Mucosa of stomach (tissue), 1 donor: ENCODE measurements around the gene FTCD.

ENCODE experiments used
- H3K27me3 ChIP-seq: one replicate; pipeline ENCODE4 v1.7.0; 2013; ENCODE audit warnings: mild to moderate bottlenecking, low read length; ENCODE audit not compliant: control insufficient read depth, insufficient read depth
- H3K36me3 ChIP-seq: one replicate; pipeline ENCODE4 v1.7.0; 2013; ENCODE audit warnings: low read length; ENCODE audit not compliant: control insufficient read depth, insufficient read depth
- H3K4me1 ChIP-seq: one replicate; pipeline ENCODE4 v1.7.0; 2013; ENCODE audit warnings: mild to moderate bottlenecking, low read length; ENCODE audit not compliant: control insufficient read depth, insufficient read depth
- H3K4me3 ChIP-seq: one replicate; pipeline ENCODE4 v1.7.0; 2013; ENCODE audit warnings: low read length
- H3K9ac ChIP-seq: one replicate; pipeline ENCODE4 v1.7.0; 2013; ENCODE audit warnings: mild to moderate bottlenecking, low read length, moderate library complexity
- H3K9me3 ChIP-seq: one replicate; pipeline ENCODE4 v1.7.0; 2013; ENCODE audit warnings: mild to moderate bottlenecking, low read length, moderate library complexity; ENCODE audit not compliant: control insufficient read depth
- donor health status: Pancreatic carcinoma.

Gene FTCD

DNA sequence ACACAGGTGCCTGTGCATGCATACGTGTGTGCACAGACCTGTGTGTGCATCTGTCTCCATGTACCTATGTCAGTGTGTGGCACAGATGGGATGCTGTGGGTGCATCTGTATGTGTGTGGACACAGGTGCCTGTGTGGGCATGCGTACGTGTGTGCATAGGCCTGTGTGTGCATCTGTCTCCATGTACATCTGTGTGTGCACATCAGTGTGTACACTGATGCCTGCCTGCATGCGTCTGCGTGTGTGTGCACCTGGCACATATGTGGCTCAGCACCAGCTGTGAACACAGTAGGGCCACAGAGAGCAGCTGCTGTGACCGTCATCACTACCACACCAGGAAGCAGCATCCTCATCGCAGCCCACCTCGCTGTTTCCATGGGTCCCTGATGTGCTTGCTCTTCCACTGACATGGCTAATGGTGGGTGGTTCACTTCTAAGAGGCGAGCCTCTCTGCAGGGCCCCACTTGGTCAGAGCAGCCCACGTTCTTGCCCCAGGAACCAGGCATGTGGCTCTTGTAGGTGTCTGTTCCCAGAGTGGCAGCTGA is 38.5 kb upstream of the FTCD start:
- H3K27me3 ChIP-seq: no peaks in the 10 kb centered on the region
- no peak overlapping the region for H3K9ac ChIP-seq
- no peak overlapping the region for H3K4me3 ChIP-seq
- H3K4me1 ChIP-seq: peaks cover 6% of the 10 kb centered on the region
- peaks cover 9% of the 10 kb centered on the region for H3K36me3 ChIP-seq
- no peaks in the 10 kb centered on the region for H3K9me3 ChIP-seq

DNA sequence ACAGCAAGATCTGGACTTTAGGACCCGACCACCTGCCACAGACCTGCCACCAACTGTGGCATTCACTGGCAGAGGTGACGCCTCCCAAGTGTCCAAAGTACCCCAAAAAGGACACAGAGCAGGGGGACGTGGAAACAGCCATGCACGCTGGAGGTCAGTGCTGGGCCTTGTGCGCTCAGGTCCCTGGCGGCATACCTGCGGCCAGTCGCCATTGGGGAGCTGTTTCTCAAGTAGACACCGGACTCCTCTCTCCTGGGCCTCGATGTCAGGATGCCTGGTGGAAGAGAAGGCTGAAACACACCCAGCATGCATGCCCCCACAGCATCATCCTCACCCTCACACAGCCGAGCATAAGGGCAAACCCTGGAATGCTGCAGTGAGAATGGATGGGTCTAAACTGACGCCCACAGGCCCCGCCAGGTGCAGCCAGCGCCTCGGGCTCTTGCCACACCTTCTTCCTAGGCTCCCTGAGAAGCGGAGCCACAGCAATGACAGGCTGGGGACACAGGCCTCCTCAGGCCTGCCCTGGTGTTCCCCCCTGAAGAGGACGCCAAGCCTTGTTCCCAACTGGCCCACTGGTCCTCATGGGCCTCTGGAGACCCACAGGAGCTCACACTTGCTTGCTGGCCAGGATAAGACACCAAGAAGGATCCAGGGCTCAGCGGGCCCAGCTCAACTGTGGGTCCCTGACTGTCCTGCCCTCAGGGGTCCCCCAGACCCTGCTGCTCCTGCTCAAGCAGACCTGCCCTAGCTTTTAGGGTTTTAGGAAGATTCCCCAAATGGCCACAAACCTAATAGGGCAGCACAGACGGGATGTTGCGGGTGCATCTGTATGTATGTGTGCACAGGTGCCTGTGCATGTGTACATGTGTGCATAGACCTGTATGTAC is 36.6 kb upstream of the FTCD start:
- Histone ChIP-seq H3K4me3 (no peak overlapping the region), H3K36me3 (peaks cover 9% of the 10 kb centered on the region), H3K4me1 (peaks cover 13% of the 10 kb centered on the region), H3K27me3 (no peaks in the 10 kb centered on the region), H3K9ac (no peak overlapping the region), H3K9me3 (no peaks in the 10 kb centered on the region)

DNA sequence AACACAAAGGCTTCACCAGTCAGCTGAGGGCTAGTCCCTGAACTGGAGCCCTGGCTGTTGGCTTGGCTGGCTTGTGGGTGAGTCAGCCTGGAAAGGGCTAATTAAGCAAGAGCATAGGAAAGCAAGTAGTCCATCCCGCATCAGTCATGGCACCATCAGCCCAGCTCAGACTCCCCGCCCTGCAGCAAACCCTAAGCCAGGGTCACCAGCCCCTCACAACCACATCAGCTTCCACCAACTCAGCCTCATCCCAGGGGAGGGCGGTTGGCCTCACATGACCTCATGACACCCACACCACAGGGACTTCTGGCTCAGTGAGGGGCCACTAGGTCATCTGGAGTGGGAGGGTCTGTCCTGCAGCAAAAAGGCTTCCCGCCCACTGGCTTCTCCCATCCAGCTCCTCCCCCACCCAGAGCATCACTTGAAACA is 35.9 kb upstream of the FTCD start:
- no peak overlapping the region for H3K9ac ChIP-seq
- H3K27me3 ChIP-seq: no peaks in the 10 kb centered on the region

DNA sequence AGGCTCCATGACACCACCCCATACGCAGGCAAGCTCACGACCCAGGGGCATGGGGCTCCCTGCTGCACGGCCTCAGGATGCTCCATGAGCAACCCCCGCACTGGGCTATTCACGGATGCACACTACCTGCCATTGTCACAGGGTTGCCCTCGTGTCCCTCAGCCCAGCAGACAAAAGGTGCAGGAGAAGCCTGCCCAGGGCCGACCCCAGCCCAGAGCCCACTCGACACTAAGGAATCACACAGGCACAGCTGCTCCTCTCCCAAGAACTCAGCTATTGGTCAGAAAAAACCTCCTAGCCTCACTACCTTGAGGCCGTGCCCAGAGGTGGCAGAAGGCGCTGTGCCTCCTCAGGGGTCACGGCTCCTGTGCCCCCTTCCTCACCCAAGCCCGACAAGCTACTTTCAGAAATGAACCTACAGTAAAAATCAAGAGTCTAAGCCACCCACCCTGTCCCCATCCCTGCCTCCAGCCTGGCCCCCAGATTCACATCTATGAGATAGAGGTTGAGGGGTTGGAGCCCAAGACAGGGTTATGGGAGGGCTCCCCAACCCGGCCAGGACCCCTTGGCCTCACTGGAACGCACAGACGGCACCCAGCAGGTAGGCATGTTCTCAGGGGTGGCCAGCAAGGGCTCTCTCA is 35.2 kb upstream of the FTCD start:
- Histone ChIP-seq H3K9me3 (no peaks in the 10 kb centered on the region), H3K36me3 (peaks cover 9% of the 10 kb centered on the region), H3K4me1 (peaks cover 13% of the 10 kb centered on the region), H3K9ac (no peak overlapping the region), H3K4me3 (no peak overlapping the region), H3K27me3 (no peaks in the 10 kb centered on the region)

More for the DNA sequence above, 35.9 kb upstream of the FTCD start:
- Histone ChIP-seq H3K4me3 (no peak overlapping the region), H3K9me3 (no peaks in the 10 kb centered on the region), H3K36me3 (peaks cover 9% of the 10 kb centered on the region), H3K4me1 (peaks cover 13% of the 10 kb centered on the region)

DNA sequence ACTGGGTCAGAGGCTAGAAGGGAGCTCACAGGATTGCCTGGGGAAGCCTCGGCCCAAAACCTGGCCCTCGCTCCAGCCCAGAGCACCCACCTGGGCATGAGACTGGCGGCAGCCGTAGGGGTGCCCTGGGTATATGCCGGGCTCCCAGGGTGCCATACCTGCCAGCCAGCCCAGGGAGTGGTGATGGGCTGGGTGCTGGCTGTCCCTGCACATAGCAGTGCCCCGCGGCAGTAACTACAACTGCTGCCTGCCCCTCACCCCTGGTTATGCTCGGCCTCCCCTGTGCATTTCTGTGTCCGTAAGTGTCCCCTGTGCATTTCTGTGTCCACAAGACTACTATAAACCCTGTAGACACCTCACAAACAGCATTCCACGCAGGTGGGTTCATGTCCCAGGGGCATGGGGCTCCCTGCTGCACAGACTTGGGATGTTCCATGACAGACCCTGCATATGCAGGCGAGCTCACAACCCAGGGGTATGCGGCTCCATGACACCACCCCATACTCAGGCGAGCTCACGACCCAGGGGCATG is 34.6 kb upstream of the FTCD start:
- Histone ChIP-seq H3K4me1 (peaks cover 13% of the 10 kb centered on the region), H3K9me3 (no peaks in the 10 kb centered on the region), H3K9ac (no peak overlapping the region), H3K27me3 (no peaks in the 10 kb centered on the region), H3K4me3 (no peak overlapping the region), H3K36me3 (peaks cover 9% of the 10 kb centered on the region)

DNA sequence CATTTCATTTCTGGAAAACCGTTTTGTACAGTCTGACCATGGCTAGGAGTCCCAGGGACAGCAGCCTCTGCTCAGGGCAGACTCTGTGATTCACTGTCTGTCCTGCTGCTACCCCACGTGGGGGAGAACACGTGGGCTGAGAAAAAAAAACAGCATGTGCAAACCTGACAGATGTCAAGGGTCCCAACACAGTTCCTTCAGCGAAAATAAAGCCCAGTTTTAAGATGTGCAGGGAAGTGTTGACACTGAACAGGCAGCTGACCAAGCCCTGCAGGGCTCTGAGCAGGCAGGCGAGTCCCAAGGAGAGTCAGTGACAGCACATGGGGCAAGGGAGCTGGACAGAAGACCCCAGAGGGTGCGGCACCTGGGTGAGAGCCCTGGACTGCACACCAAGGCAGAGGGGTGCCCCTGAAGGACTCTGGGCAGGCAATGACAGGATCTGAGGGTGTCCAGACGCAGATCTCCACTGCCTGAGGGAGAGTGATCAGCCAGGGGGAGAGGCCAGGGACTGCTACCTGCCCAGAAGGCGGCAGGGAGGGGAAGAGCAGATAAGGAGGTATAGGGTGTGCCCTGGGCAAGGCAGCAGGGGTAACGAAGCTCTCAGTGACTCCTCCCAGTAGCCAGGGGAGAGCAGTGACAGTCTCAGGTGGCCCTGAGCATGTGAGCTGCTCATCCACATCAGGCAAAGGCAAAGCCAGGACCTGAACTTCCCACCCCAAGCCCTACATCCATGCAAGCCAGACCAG is 34.0 kb upstream of the FTCD start:
- H3K27me3 ChIP-seq: no peaks in the 10 kb centered on the region
- H3K4me1 ChIP-seq: peaks cover 13% of the 10 kb centered on the region
- no peaks in the 10 kb centered on the region for H3K9me3 ChIP-seq
- H3K9ac ChIP-seq: no peak overlapping the region
- H3K4me3 ChIP-seq: no peak overlapping the region
- H3K36me3 ChIP-seq: peaks cover 9% of the 10 kb centered on the region

DNA sequence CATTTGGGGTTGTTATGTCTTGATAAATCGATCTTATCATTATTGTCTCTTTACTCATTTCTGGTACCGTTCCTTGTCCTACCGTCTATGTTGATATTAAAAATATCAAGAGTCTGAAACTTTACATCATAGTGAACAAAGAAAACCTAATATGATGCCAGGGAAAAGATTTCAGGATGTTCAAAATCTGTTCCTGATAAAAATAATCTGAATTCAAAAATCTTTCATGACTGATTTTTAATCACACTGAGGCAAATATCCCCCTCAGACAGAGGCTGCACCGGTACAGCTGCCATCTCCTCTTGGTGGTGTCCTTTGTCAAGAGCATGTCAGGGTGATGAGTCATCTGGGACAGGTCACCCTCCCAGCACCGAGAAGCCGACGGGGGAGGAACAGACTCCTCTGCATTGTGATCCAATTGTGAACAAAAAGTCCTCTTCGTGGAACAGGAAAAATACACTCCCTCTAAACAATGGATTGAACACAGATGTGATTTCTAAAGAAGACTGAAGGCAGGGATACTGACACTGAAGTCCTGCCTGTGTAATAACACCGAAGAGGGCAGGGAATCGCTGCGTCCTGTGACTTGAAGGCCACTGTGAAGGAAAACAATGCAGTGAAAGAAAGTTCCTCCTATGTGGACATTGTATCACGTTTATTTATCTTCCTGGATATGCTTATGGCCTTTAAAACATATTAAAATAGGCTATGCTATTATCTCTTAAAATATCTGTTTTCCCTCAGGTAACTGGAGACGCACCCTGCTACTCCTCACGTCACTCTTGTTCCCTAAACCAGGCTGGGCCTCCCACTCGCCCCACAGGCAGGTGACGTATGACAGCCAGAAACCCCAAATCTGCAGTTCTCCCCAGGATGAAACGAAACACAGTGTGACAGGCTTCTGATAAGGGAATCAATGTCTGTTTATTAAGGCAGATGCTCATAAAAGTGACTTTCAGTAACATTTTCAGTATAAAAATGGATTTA is 33.1 kb upstream of the FTCD start:
- peaks cover 17% of the 10 kb centered on the region for H3K4me1 ChIP-seq
- no peak overlapping the region for H3K9ac ChIP-seq
- H3K9me3 ChIP-seq: no peaks in the 10 kb centered on the region
- H3K4me3 ChIP-seq: no peak overlapping the region
- peaks cover 4% of the 10 kb centered on the region for H3K36me3 ChIP-seq
- H3K27me3 ChIP-seq: no peaks in the 10 kb centered on the region

DNA sequence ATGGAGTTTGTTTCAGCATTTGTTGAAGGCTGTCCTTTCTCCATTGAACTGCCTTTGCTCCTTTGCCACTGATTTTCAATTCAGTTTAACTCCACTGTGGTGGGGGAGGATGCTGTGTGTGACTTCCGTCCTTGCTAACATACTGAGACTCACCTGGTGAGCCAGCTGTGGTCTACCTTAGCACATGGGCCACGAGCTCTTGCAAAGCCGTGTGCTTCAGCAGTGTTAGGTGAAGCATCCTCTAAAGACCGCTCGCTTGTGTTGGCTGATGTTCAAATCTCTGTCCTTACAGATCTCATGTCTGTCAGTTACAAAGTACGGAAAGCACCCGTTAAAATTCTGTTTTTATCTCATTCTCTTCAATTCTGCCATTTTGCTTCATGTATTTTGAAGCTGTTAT is 32.4 kb upstream of the FTCD start:
- no peak overlapping the region for H3K4me3 ChIP-seq
- H3K4me1 ChIP-seq: peaks cover 20% of the 10 kb centered on the region
- no peaks in the 10 kb centered on the region for H3K27me3 ChIP-seq
- peaks cover 3% of the 10 kb centered on the region for H3K36me3 ChIP-seq
- no peak overlapping the region for H3K9ac ChIP-seq
- H3K9me3 ChIP-seq: no peaks in the 10 kb centered on the region

DNA sequence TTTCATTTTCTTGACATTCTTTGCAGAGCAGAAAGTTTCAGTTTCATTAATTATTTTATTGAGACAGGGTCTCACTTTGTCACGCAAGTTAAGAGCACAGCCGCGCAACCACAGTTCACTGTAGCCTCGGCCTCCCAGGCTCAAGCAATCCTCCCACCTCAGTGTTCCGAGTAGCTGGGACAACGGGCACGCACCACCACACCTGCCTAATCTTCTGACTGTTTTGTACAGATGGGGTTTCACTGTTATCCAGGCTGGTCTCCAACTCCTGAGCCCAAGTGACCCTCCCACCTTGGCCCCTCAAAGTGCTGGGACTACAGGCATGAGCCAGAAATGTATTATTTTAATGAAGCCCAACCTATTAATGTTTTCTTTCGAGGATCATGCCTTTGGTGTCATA is 31.9 kb upstream of the FTCD start:
- H3K4me3 ChIP-seq: no peak overlapping the region
- H3K4me1 ChIP-seq: peaks cover 20% of the 10 kb centered on the region
- H3K9me3 ChIP-seq: no peaks in the 10 kb centered on the region
- H3K36me3 ChIP-seq: peaks cover 3% of the 10 kb centered on the region
- no peak overlapping the region for H3K9ac ChIP-seq
- H3K27me3 ChIP-seq: no peaks in the 10 kb centered on the region

DNA sequence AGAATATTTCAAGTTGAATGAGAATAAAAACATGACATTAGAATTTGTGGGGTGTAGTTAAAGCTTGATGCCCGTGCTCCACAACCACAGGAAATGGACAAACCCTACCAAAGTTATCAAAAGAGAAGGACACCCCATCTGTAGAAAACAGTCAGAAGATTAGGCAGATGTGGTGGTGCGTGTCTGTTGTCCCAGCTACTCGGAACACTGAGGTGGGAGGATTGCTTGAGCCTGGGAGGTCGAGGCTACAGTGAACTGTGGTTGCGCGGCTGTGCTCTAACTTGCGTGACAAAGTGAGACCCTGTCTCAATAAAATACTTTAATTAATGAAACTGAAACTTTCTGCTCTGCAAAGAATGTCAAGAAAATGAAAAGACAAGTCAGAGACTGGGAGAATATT is 30.3 kb upstream of the FTCD start:
- H3K4me1 ChIP-seq: peaks cover 20% of the 10 kb centered on the region
- no peak overlapping the region for H3K4me3 ChIP-seq
- no peak overlapping the region for H3K9ac ChIP-seq
- H3K9me3 ChIP-seq: no peaks in the 10 kb centered on the region
- H3K27me3 ChIP-seq: no peaks in the 10 kb centered on the region
- H3K36me3 ChIP-seq: no peaks in the 10 kb centered on the region
